ENCODE measurements around the gene RIN3.
A peak's percentile ranks its signal among the peaks of the same experiment; 100 is the strongest.

The RIN3 gene

GRCh38 chr14:92595267-92595666 lies 81.7 kb downstream of the RIN3 start:
- H2BK5ac ChIP-seq (ENCODE audit: low read length): no peak overlapping the region
- H3K4me3 ChIP-seq (ENCODE audit: low read length): no peak overlapping the region
- H3K18ac ChIP-seq (ENCODE audit: low read length): no peak overlapping the region
- no peak overlapping the region for H3K23ac ChIP-seq (ENCODE audit: low read length)
- H2BK15ac ChIP-seq (replicated peaks; ENCODE audit: low read depth): no peak overlapping the region
- H3K79me2 ChIP-seq (ENCODE audit: control insufficient read depth, insufficient read depth, low read length): no peaks in the 10 kb centered on the region
- no peak overlapping the region for H3K4ac ChIP-seq (ENCODE audit: low read depth, low read length)
- H3K4me2 ChIP-seq (ENCODE audit: low read length): no peak overlapping the region
- H3K56ac ChIP-seq (ENCODE audit: low read length): no peak overlapping the region
- no peak overlapping the region for H2AK5ac ChIP-seq (ENCODE audit: low read length)
- WGBS (ENCODE audit: extremely low coverage, insufficient coverage, low lambda C conversion rate): no CpG with 5 or more reads among the region's 3 CpGs
- H3K4me1 ChIP-seq (ENCODE audit: control insufficient read depth, low read depth, low read length): no peaks in the 10 kb centered on the region
- no peak overlapping the region for H3K9ac ChIP-seq (ENCODE audit: low read length)
- no peaks in the 10 kb centered on the region for H3K36me3 ChIP-seq (ENCODE audit: control insufficient read depth, insufficient read depth, low read length)
- no peak overlapping the region for H4K8ac ChIP-seq (ENCODE audit: low read depth, low read length)
- no peak overlapping the region for H4K5ac ChIP-seq (ENCODE audit: low read length)
- H3K79me1 ChIP-seq (ENCODE audit: low read length): no peaks in the 10 kb centered on the region
- no peak overlapping the region for H3K27ac ChIP-seq (ENCODE audit: low read depth, low read length)
- no peaks in the 10 kb centered on the region for H3K27me3 ChIP-seq (ENCODE audit: insufficient read depth, low read length, poor library complexity)
- no peak overlapping the region for H2BK120ac ChIP-seq (ENCODE audit: low read depth, low read length)
- DNase-seq: no peak

GRCh38 chr14:92596331-92596907 lies 82.8 kb downstream of the RIN3 start:
- H2AK5ac ChIP-seq (ENCODE audit: low read length): no peak overlapping the region
- H3K27me3 ChIP-seq (ENCODE audit: insufficient read depth, low read length, poor library complexity): no peaks in the 10 kb centered on the region
- no peak overlapping the region for H4K5ac ChIP-seq (ENCODE audit: low read length)
- H4K8ac ChIP-seq (ENCODE audit: low read depth, low read length): no peak overlapping the region
- no peak overlapping the region for H2BK120ac ChIP-seq (ENCODE audit: low read depth, low read length)
- H3K18ac ChIP-seq (ENCODE audit: low read length): no peak overlapping the region
- no peak overlapping the region for H3K56ac ChIP-seq (ENCODE audit: low read length)
- H3K23ac ChIP-seq (ENCODE audit: low read length): no peak overlapping the region
- no peak overlapping the region for H3K27ac ChIP-seq (ENCODE audit: low read depth, low read length)
- peak; percentile 40 for DNase-seq
- no peak overlapping the region for H2BK15ac ChIP-seq (replicated peaks; ENCODE audit: low read depth)
- WGBS (ENCODE audit: extremely low coverage, insufficient coverage, low lambda C conversion rate): no CpG with 5 or more reads among the region's 9 CpGs
- H3K9ac ChIP-seq (ENCODE audit: low read length): no peak overlapping the region
- H3K79me1 ChIP-seq (ENCODE audit: low read length): no peaks in the 10 kb centered on the region
- no peaks in the 10 kb centered on the region for H3K4me1 ChIP-seq (ENCODE audit: control insufficient read depth, low read depth, low read length)
- H3K4ac ChIP-seq (ENCODE audit: low read depth, low read length): no peak overlapping the region
- no peaks in the 10 kb centered on the region for H3K36me3 ChIP-seq (ENCODE audit: control insufficient read depth, insufficient read depth, low read length)
- H2BK5ac ChIP-seq (ENCODE audit: low read length): no peak overlapping the region
- no peaks in the 10 kb centered on the region for H3K79me2 ChIP-seq (ENCODE audit: control insufficient read depth, insufficient read depth, low read length)
- no peak overlapping the region for H3K4me2 ChIP-seq (ENCODE audit: low read length)
- H3K4me3 ChIP-seq (ENCODE audit: low read length): no peak overlapping the region

- Histone ChIP-seq H2BK15ac (replicated peaks; ENCODE audit: low read depth) (no peak overlapping the region), H3K56ac (ENCODE audit: low read length) (no peak overlapping the region), H3K79me2 (ENCODE audit: control insufficient read depth, insufficient read depth, low read length) (no peaks in the 10 kb centered on the region), H3K23ac (ENCODE audit: low read length) (no peak overlapping the region), H3K4me1 (ENCODE audit: control insufficient read depth, low read depth, low read length) (no peaks in the 10 kb centered on the region), H3K9ac (ENCODE audit: low read length) (no peak overlapping the region), H3K27ac (ENCODE audit: low read depth, low read length) (no peak overlapping the region), H3K4me3 (ENCODE audit: low read length) (no peak overlapping the region), H2BK120ac (ENCODE audit: low read depth, low read length) (no peak overlapping the region), H3K27me3 (ENCODE audit: insufficient read depth, low read length, poor library complexity) (no peaks in the 10 kb centered on the region), H2AK5ac (ENCODE audit: low read length) (no peak overlapping the region), H3K18ac (ENCODE audit: low read length) (no peak overlapping the region), H2BK5ac (ENCODE audit: low read length) (no peak overlapping the region), H3K79me1 (ENCODE audit: low read length) (no peaks in the 10 kb centered on the region), H3K4me2 (ENCODE audit: low read length) (no peak overlapping the region), H3K36me3 (ENCODE audit: control insufficient read depth, insufficient read depth, low read length) (no peaks in the 10 kb centered on the region), H3K4ac (ENCODE audit: low read depth, low read length) (no peak overlapping the region), H4K8ac (ENCODE audit: low read depth, low read length) (no peak overlapping the region), H4K5ac (ENCODE audit: low read length) (no peak overlapping the region)
- no peak for DNase-seq
- WGBS (ENCODE audit: extremely low coverage, insufficient coverage, low lambda C conversion rate): no CpG with 5 or more reads among the region's 4 CpGs
Observed at GRCh38 chr14:92597906-92598905, 84.6 kb downstream of the RIN3 start.

- no peak overlapping the region for H2BK5ac ChIP-seq (ENCODE audit: low read length)
- H3K56ac ChIP-seq (ENCODE audit: low read length): no peak overlapping the region
- WGBS (ENCODE audit: extremely low coverage, insufficient coverage, low lambda C conversion rate): no CpG with 5 or more reads among the region's 3 CpGs
- H3K79me2 ChIP-seq (ENCODE audit: control insufficient read depth, insufficient read depth, low read length): no peaks in the 10 kb centered on the region
- H3K9ac ChIP-seq (ENCODE audit: low read length): no peak overlapping the region
- no peak overlapping the region for H4K8ac ChIP-seq (ENCODE audit: low read depth, low read length)
- no peak overlapping the region for H3K23ac ChIP-seq (ENCODE audit: low read length)
- H3K27me3 ChIP-seq (ENCODE audit: insufficient read depth, low read length, poor library complexity): no peaks in the 10 kb centered on the region
- no peak overlapping the region for H3K27ac ChIP-seq (ENCODE audit: low read depth, low read length)
- H3K36me3 ChIP-seq (ENCODE audit: control insufficient read depth, insufficient read depth, low read length): no peaks in the 10 kb centered on the region
- H2BK120ac ChIP-seq (ENCODE audit: low read depth, low read length): no peak overlapping the region
- H3K4me3 ChIP-seq (ENCODE audit: low read length): no peak overlapping the region
- H2BK15ac ChIP-seq (replicated peaks; ENCODE audit: low read depth): no peak overlapping the region
- no peak overlapping the region for H3K4ac ChIP-seq (ENCODE audit: low read depth, low read length)
- no peaks in the 10 kb centered on the region for H3K79me1 ChIP-seq (ENCODE audit: low read length)
- H3K18ac ChIP-seq (ENCODE audit: low read length): no peak overlapping the region
- H3K4me1 ChIP-seq (ENCODE audit: control insufficient read depth, low read depth, low read length): no peaks in the 10 kb centered on the region
- no peak for DNase-seq
- no peak overlapping the region for H2AK5ac ChIP-seq (ENCODE audit: low read length)
- no peak overlapping the region for H3K4me2 ChIP-seq (ENCODE audit: low read length)
- H4K5ac ChIP-seq (ENCODE audit: low read length): no peak overlapping the region
Observed at GRCh38 chr14:92599811-92600210, 86.2 kb downstream of the RIN3 start.

- WGBS (ENCODE audit: extremely low coverage, insufficient coverage, low lambda C conversion rate): no CpG with 5 or more reads among the region's 15 CpGs
- H2BK120ac ChIP-seq (ENCODE audit: low read depth, low read length): no peak overlapping the region
- no peaks in the 10 kb centered on the region for H3K4me1 ChIP-seq (ENCODE audit: control insufficient read depth, low read depth, low read length)
- H3K4me3 ChIP-seq (ENCODE audit: low read length): no peak overlapping the region
- no peaks in the 10 kb centered on the region for H3K36me3 ChIP-seq (ENCODE audit: control insufficient read depth, insufficient read depth, low read length)
- H3K79me1 ChIP-seq (ENCODE audit: low read length): no peaks in the 10 kb centered on the region
- H2AK5ac ChIP-seq (ENCODE audit: low read length): no peak overlapping the region
- H2BK5ac ChIP-seq (ENCODE audit: low read length): no peak overlapping the region
- no peak overlapping the region for H3K18ac ChIP-seq (ENCODE audit: low read length)
- no peak for DNase-seq
- H3K79me2 ChIP-seq (ENCODE audit: control insufficient read depth, insufficient read depth, low read length): no peaks in the 10 kb centered on the region
- no peak overlapping the region for H3K23ac ChIP-seq (ENCODE audit: low read length)
- H4K8ac ChIP-seq (ENCODE audit: low read depth, low read length): no peak overlapping the region
- no peak overlapping the region for H3K27ac ChIP-seq (ENCODE audit: low read depth, low read length)
- H2BK15ac ChIP-seq (replicated peaks; ENCODE audit: low read depth): no peak overlapping the region
- no peaks in the 10 kb centered on the region for H3K27me3 ChIP-seq (ENCODE audit: insufficient read depth, low read length, poor library complexity)
- H3K9ac ChIP-seq (ENCODE audit: low read length): no peak overlapping the region
- H3K4me2 ChIP-seq (ENCODE audit: low read length): no peak overlapping the region
- no peak overlapping the region for H4K5ac ChIP-seq (ENCODE audit: low read length)
- no peak overlapping the region for H3K4ac ChIP-seq (ENCODE audit: low read depth, low read length)
- no peak overlapping the region for H3K56ac ChIP-seq (ENCODE audit: low read length)
Observed at GRCh38 chr14:92600318-92601053, 86.9 kb downstream of the RIN3 start.

All from mesendoderm (in vitro differentiated cells).